ENCODE data around the gene BRMS1L. TPM values are rescaled to one million over a fixed set of nuclear protein-coding genes. Genes with fewer than 3 reads are reported as not detected.

The BRMS1L gene
- total and polyA plus RNA-seq, 9 of the 15 experiments (the other 6 are each of a cell fraction or from before 2014, with no cell fraction given): 1.2 to 4.7 (median 3.3) TPM

DNA sequence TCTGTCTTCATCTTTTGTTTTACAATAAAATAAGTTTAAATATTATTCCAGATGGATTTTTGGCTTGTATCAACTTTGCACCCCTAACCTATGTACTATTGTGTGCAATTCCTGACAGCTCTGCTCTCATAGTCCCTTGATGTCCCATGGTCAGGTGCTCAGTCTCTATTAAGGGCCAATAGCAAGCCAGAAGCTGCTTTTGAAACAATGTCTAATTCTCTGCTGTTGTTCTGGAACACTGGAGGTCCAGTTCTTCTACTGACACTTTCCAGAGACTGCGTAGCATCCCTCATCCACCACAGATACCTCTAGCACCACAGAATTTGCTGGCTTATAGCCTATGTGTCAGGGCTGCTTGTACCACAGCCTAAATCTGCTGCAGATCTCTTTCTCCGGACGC, 74.6 kb downstream of the BRMS1L start (continued):
- TF ChIP-seq ELF4 (CRISPR knock-in tag; IDR thresholded peaks at IDR 0.05): no peak
- no peak for TF ChIP-seq SRF (CRISPR knock-in tag; IDR thresholded peaks at IDR 0.05)
- no peak for TF ChIP-seq PHB (CRISPR knock-in tag; IDR thresholded peaks at IDR 0.05)
- no peak for TF ChIP-seq PHB2 (IDR thresholded peaks at IDR 0.05; ENCODE audit: low read depth)
- TF ChIP-seq EP300 (IDR thresholded peaks at IDR 0.05; ENCODE audit: low read length): no peak
- no peak for TF ChIP-seq DIDO1 (tag; IDR thresholded peaks at IDR 0.05; ENCODE audit: low read depth)
- TF ChIP-seq U2AF2 (optimal IDR thresholded peaks at IDR 0.05; ENCODE audit: low read depth, low read length): no peak
- TF ChIP-seq RFX7 (CRISPR knock-in tag; IDR thresholded peaks at IDR 0.05): no peak
- no peak for TF ChIP-seq BRCA1 (IDR thresholded peaks at IDR 0.05)
- no peak for TF ChIP-seq BRCA1 (CRISPR knock-in tag; IDR thresholded peaks at IDR 0.05)
- TF ChIP-seq, protein P1, sequence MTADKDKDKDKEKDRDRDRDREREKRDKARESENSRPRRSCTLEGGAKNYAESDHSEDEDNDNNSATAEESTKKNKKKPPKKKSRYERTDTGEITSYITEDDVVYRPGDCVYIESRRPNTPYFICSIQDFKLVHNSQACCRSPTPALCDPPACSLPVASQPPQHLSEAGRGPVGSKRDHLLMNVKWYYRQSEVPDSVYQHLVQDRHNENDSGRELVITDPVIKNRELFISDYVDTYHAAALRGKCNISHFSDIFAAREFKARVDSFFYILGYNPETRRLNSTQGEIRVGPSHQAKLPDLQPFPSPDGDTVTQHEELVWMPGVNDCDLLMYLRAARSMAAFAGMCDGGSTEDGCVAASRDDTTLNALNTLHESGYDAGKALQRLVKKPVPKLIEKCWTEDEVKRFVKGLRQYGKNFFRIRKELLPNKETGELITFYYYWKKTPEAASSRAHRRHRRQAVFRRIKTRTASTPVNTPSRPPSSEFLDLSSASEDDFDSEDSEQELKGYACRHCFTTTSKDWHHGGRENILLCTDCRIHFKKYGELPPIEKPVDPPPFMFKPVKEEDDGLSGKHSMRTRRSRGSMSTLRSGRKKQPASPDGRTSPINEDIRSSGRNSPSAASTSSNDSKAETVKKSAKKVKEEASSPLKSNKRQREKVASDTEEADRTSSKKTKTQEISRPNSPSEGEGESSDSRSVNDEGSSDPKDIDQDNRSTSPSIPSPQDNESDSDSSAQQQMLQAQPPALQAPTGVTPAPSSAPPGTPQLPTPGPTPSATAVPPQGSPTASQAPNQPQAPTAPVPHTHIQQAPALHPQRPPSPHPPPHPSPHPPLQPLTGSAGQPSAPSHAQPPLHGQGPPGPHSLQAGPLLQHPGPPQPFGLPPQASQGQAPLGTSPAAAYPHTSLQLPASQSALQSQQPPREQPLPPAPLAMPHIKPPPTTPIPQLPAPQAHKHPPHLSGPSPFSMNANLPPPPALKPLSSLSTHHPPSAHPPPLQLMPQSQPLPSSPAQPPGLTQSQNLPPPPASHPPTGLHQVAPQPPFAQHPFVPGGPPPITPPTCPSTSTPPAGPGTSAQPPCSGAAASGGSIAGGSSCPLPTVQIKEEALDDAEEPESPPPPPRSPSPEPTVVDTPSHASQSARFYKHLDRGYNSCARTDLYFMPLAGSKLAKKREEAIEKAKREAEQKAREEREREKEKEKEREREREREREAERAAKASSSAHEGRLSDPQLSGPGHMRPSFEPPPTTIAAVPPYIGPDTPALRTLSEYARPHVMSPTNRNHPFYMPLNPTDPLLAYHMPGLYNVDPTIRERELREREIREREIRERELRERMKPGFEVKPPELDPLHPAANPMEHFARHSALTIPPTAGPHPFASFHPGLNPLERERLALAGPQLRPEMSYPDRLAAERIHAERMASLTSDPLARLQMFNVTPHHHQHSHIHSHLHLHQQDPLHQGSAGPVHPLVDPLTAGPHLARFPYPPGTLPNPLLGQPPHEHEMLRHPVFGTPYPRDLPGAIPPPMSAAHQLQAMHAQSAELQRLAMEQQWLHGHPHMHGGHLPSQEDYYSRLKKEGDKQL (CRISPR knock-in tag; IDR thresholded peaks at IDR 0.05; ENCODE audit: borderline replicate concordance): no peak
- TF ChIP-seq TFAM (CRISPR knock-in tag; conservative IDR thresholded peaks at IDR 0.05): no peak
- no peak for TF ChIP-seq RAD51 (IDR thresholded peaks at IDR 0.05; ENCODE audit: borderline replicate concordance, low read depth)
- TF ChIP-seq ZNF140 (CRISPR knock-in tag; IDR thresholded peaks at IDR 0.05): no peak
- no peak for TF ChIP-seq ZNF41 (CRISPR knock-in tag; conservative IDR thresholded peaks at IDR 0.05)
- TF ChIP-seq, protein P2, sequence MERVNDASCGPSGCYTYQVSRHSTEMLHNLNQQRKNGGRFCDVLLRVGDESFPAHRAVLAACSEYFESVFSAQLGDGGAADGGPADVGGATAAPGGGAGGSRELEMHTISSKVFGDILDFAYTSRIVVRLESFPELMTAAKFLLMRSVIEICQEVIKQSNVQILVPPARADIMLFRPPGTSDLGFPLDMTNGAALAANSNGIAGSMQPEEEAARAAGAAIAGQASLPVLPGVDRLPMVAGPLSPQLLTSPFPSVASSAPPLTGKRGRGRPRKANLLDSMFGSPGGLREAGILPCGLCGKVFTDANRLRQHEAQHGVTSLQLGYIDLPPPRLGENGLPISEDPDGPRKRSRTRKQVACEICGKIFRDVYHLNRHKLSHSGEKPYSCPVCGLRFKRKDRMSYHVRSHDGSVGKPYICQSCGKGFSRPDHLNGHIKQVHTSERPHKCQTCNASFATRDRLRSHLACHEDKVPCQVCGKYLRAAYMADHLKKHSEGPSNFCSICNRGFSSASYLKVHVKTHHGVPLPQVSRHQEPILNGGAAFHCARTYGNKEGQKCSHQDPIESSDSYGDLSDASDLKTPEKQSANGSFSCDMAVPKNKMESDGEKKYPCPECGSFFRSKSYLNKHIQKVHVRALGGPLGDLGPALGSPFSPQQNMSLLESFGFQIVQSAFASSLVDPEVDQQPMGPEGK (CRISPR knock-in tag; IDR thresholded peaks at IDR 0.05; ENCODE audit: borderline replicate concordance): no peak
- TF ChIP-seq RBM25 (IDR thresholded peaks at IDR 0.05; ENCODE audit: low read depth, low read length, severe bottlenecking): no peak
- TF ChIP-seq CCAR2 (IDR thresholded peaks at IDR 0.05; ENCODE audit: low read depth, low read length): no peak
- TF ChIP-seq POU5F1 (IDR thresholded peaks at IDR 0.05; ENCODE audit: borderline replicate concordance, low read depth, low read length, partially characterized antibody): no peak

Measured in K562 (cell line).